Ishikawa (cell line): ENCODE data around the gene CAMK1G.

Experiments used
- CEBPB ChIP-seq: IDR thresholded peaks from 2 replicates; pipeline ENCODE4 v1.6.1; 2012
- CREB1 ChIP-seq: IDR thresholded peaks from 2 replicates; pipeline ENCODE4 v1.6.1; 2012; ENCODE audit warnings: low read depth
- EGR1 ChIP-seq: IDR thresholded peaks from 2 replicates; pipeline ENCODE4 v1.6.1; 2012
- EP300 ChIP-seq: IDR thresholded peaks from 2 replicates; pipeline ENCODE4 v1.6.1; 2012; ENCODE audit warnings: borderline replicate concordance
- NFIC ChIP-seq: IDR thresholded peaks from 2 replicates; pipeline ENCODE4 v1.6.1; 2012
- RAD21 ChIP-seq: IDR thresholded peaks from 2 replicates; pipeline ENCODE4 v1.6.1; 2012; ENCODE audit warnings: low read depth
- TAF1 ChIP-seq: IDR thresholded peaks from 2 replicates; pipeline ENCODE4 v1.6.1; 2012; ENCODE audit warnings: low read depth, mild to moderate bottlenecking
- TEAD4 ChIP-seq: IDR thresholded peaks from 2 replicates; pipeline ENCODE4 v1.6.1; 2012
- YY1 ChIP-seq: IDR thresholded peaks from 2 replicates; pipeline ENCODE4 v1.6.1; 2012; ENCODE audit warnings: low read depth
- TF ChIP-seq, protein P1 (sequence below): IDR thresholded peaks from 2 replicates; pipeline ENCODE4 v1.6.1; 2012
- TF ChIP-seq, protein P2 (sequence below): IDR thresholded peaks from 2 replicates; pipeline ENCODE4 v1.6.1; 2012; ENCODE audit warnings: low read depth, mild to moderate bottlenecking

DNA sequence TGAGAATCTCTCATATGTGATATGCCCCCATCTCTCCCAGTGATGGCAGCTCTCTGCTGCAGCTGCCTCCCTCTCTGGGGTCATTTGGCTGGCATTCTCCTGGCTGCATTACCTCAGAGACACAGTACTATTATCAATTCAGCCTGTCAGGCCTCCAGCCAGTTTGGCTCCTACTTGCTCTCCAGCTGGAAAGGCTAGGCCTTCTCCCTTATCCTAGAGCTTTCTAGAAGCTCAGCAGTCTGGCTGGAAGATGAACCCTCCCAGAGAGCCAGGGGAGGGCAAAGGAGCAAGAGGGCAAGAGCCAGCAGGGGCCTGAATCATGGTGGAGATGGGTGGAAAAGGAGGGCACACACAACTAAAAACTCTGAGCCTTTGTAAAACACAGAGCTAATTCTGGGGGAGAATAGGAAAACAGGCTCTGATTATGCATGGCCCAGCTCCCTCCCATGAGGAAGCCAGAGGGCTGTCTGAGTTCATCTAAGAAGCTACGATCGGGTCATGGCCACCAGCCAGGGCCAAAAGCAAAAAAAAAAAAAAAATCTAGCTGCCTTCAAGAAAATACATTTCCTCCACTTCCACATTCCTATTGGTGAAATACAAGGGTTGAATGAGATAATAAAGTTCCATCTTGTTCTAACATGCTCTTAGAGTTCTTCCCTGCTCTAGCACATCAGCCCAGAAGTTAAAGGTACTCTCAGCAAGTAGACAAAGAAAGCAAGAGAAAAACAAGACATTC is 59.9 kb downstream of the CAMK1G start:
- no peak for TF ChIP-seq RAD21
- TF ChIP-seq, protein P1, sequence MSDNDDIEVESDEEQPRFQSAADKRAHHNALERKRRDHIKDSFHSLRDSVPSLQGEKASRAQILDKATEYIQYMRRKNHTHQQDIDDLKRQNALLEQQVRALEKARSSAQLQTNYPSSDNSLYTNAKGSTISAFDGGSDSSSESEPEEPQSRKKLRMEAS = no peak
- TF ChIP-seq, protein P2, sequence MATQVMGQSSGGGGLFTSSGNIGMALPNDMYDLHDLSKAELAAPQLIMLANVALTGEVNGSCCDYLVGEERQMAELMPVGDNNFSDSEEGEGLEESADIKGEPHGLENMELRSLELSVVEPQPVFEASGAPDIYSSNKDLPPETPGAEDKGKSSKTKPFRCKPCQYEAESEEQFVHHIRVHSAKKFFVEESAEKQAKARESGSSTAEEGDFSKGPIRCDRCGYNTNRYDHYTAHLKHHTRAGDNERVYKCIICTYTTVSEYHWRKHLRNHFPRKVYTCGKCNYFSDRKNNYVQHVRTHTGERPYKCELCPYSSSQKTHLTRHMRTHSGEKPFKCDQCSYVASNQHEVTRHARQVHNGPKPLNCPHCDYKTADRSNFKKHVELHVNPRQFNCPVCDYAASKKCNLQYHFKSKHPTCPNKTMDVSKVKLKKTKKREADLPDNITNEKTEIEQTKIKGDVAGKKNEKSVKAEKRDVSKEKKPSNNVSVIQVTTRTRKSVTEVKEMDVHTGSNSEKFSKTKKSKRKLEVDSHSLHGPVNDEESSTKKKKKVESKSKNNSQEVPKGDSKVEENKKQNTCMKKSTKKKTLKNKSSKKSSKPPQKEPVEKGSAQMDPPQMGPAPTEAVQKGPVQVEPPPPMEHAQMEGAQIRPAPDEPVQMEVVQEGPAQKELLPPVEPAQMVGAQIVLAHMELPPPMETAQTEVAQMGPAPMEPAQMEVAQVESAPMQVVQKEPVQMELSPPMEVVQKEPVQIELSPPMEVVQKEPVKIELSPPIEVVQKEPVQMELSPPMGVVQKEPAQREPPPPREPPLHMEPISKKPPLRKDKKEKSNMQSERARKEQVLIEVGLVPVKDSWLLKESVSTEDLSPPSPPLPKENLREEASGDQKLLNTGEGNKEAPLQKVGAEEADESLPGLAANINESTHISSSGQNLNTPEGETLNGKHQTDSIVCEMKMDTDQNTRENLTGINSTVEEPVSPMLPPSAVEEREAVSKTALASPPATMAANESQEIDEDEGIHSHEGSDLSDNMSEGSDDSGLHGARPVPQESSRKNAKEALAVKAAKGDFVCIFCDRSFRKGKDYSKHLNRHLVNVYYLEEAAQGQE = no peak
- TF ChIP-seq EP300 = no peak
- TF ChIP-seq CEBPB = no peak
- TF ChIP-seq TAF1 = no peak
- TF ChIP-seq YY1 = no peak
- no peak for TF ChIP-seq TEAD4
- no peak for TF ChIP-seq NFIC
- no peak for TF ChIP-seq EGR1
- no peak for TF ChIP-seq CREB1
